Stimulated activated CD4-positive, alpha-beta T cell treated with anti-CD3 and anti-CD28 coated beads, Interleukin-1b, Interleukin-23, amount 100 ng/mL, for 24 hours (primary cell): ENCODE data around the gene SPATC1L.
"Not testable (repeated sequence)": the region's sequence is repeated elsewhere in the genome, so short reads cannot be mapped to it uniquely, and the experiment has no call there.

Experiments used
- DNase-seq, 4 experiments: peaks; one replicate each; pipeline ENCODE4 v3.0.0-alpha.2; 2020; ENCODE audit warnings: low read depth in 4 of 4, low spot score in 1 of 4

The SPATC1L gene

GRCh38 chr21:46183910-46184624 lies at the start of gene SPATC1L:
TSS of gene SPATC1L (minus strand) at chr21:46184459. CDS start at chr21:46182816, 1,643 bp downstream.
- peak in 3 of 4 experiments; percentile 16 to 37 (median 30) for DNase-seq

- no peak for DNase-seq
These were observed 45.6 kb upstream of the SPATC1L start for GRCh38 chr21:46229923-46230260.

GRCh38 chr21:46229133-46229922 lies 45.1 kb upstream of the SPATC1L start:
- peak in 1 of 4 experiments; percentile 25 for DNase-seq

- DNase-seq, result peak; percentile 86 to 96 (median 94)
These were observed 44.2 kb upstream of the SPATC1L start, which contains the start of gene LSS for GRCh38 chr21:46228345-46229051. TSS of gene LSS (minus strand) at chr21:46228774. CDS start at chr21:46228745, 29 bp downstream.

GRCh38 chr21:46227811-46228344 lies 43.6 kb upstream of the SPATC1L start:
- no peak for DNase-seq

GRCh38 chr21:46226920-46227599 lies 42.8 kb upstream of the SPATC1L start:
- no peak for DNase-seq

GRCh38 chr21:46226146-46226545 lies 41.9 kb upstream of the SPATC1L start:
- no peak for DNase-seq

- not testable (repeated sequence) for DNase-seq
These were observed 39.4 kb upstream of the SPATC1L start for GRCh38 chr21:46223661-46224060.

GRCh38 chr21:46223217-46223616 lies 39.0 kb upstream of the SPATC1L start:
- DNase-seq, result no peak

GRCh38 chr21:46222436-46223116 lies 38.3 kb upstream of the SPATC1L start:
- no peak for DNase-seq

- DNase-seq, result no peak
These were observed 37.6 kb upstream of the SPATC1L start for GRCh38 chr21:46221664-46222435.

- DNase-seq, result no peak
These were observed 36.6 kb upstream of the SPATC1L start for GRCh38 chr21:46220847-46221246.

GRCh38 chr21:46220275-46220810 lies 36.1 kb upstream of the SPATC1L start:
- DNase-seq, result no peak

GRCh38 chr21:46219591-46220239 lies 35.5 kb upstream of the SPATC1L start:
- DNase-seq, result no peak

GRCh38 chr21:46218906-46219590 lies 34.8 kb upstream of the SPATC1L start:
- DNase-seq, result no peak

GRCh38 chr21:46217511-46218196 lies 33.4 kb upstream of the SPATC1L start:
- no peak for DNase-seq

GRCh38 chr21:46216132-46216747 lies 32.0 kb upstream of the SPATC1L start:
- no peak for DNase-seq
